Gastrocnemius medialis (tissue), 4 donors: ENCODE measurements around the gene MS4A2.

Experiments used
- POLR2A ChIP-seq, 2 donors: fragments of 450-650 bp; IDR thresholded peaks; one replicate each; pipeline ENCODE4 v1.6.1; 2017; ENCODE audit warnings: antibody characterized with exemption in 2 of 2, mild to moderate bottlenecking in 2 of 2, moderate library complexity in 2 of 2
- TF ChIP-seq, protein P1 (sequence below), 5 experiments: fragments of 450-650 bp in 3 of 5; fragments of 200-600 bp in 2 of 5; sonication (generic) in 2 of 5; IDR thresholded peaks in 4 of 5; conservative IDR thresholded peaks in 1 of 5; 1 replicate in 4 of 5; 2 replicates in 1 of 5; pipeline ENCODE4 v1.5.1; 2016 to 2019; ENCODE audit warnings: antibody characterized with exemption in 5 of 5, mild to moderate bottlenecking in 3 of 5, moderate library complexity in 3 of 5

GRCh38 chr11:60098508-60098907 is 10.0 kb downstream of the MS4A2 start:
- TF ChIP-seq, protein P1, sequence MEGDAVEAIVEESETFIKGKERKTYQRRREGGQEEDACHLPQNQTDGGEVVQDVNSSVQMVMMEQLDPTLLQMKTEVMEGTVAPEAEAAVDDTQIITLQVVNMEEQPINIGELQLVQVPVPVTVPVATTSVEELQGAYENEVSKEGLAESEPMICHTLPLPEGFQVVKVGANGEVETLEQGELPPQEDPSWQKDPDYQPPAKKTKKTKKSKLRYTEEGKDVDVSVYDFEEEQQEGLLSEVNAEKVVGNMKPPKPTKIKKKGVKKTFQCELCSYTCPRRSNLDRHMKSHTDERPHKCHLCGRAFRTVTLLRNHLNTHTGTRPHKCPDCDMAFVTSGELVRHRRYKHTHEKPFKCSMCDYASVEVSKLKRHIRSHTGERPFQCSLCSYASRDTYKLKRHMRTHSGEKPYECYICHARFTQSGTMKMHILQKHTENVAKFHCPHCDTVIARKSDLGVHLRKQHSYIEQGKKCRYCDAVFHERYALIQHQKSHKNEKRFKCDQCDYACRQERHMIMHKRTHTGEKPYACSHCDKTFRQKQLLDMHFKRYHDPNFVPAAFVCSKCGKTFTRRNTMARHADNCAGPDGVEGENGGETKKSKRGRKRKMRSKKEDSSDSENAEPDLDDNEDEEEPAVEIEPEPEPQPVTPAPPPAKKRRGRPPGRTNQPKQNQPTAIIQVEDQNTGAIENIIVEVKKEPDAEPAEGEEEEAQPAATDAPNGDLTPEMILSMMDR (IDR thresholded peaks at IDR 0.05 in 4 of 5, conservative IDR thresholded peaks at IDR 0.05 in 1 of 5), result no peak
- TF ChIP-seq POLR2A (IDR thresholded peaks at IDR 0.05), result no peak
